GM23338 (cell line): ENCODE results near the gene ATRIP. TPM values are rescaled to one million over a fixed set of nuclear protein-coding genes. Genes with fewer than 3 reads are reported as not detected.

Source experiments
- ATAC-seq: fragments of 200-7000 bp; cut with Tn5 transposase; 3 replicates; pipeline ENCODE4 v1.9.1; 2020
- DNase-seq: peaks from one replicate; pipeline ENCODE4 v3.0.0-alpha.2; 2015; ENCODE audit warnings: low spot score
- H2AFZ ChIP-seq: fragments of 200-600 bp; sonication (generic); 2 replicates; pipeline ENCODE4 v1.8.0; 2016; ENCODE audit warnings: antibody characterized with exemption, mild to moderate bottlenecking, moderate library complexity
- H3F3A ChIP-seq: fragments of 200-600 bp; sonication (generic); replicated peaks from 2 replicates; pipeline ENCODE4 v1.8.0; 2017; ENCODE audit warnings: antibody characterized with exemption, mixed run types, low read depth
- H3K27ac ChIP-seq: fragments of 200-600 bp; sonication (generic); 2 replicates; pipeline ENCODE4 v1.6.1; 2016; ENCODE audit warnings: low read depth
- H3K27me3 ChIP-seq: fragments of 200-600 bp; sonication (generic); 2 replicates; pipeline ENCODE4 v1.8.0; 2016; ENCODE audit warnings: mild to moderate bottlenecking, mixed run types, moderate library complexity; ENCODE audit not compliant: insufficient read depth
- H3K36me3 ChIP-seq: fragments of 200-600 bp; sonication (generic); 2 replicates; pipeline ENCODE4 v1.8.0; 2016; ENCODE audit warnings: mild to moderate bottlenecking; ENCODE audit not compliant: insufficient read depth
- H3K4me1 ChIP-seq: fragments of 200-600 bp; sonication (generic); 2 replicates; pipeline ENCODE4 v1.8.0; 2016; ENCODE audit warnings: mild to moderate bottlenecking, moderate library complexity; ENCODE audit not compliant: insufficient read depth
- H3K4me2 ChIP-seq: fragments of 200-600 bp; sonication (generic); 2 replicates; pipeline ENCODE4 v1.7.1; 2017; ENCODE audit warnings: mixed run types
- H3K4me3 ChIP-seq: fragments of 200-600 bp; sonication (generic); 2 replicates; pipeline ENCODE4 v1.6.1; 2016; ENCODE audit warnings: mixed run types
- H3K79me2 ChIP-seq: fragments of 200-600 bp; sonication (generic); replicated peaks from 2 replicates; pipeline ENCODE4 v1.8.0; 2017; ENCODE audit warnings: mild to moderate bottlenecking; ENCODE audit not compliant: insufficient read depth
- H3K9me2 ChIP-seq: fragments of 200-600 bp; sonication (generic); 2 replicates; pipeline ENCODE4 v1.8.0; 2017; ENCODE audit not compliant: insufficient read depth
- H4K20me1 ChIP-seq: fragments of 200-600 bp; sonication (generic); replicated peaks from 2 replicates; pipeline ENCODE4 v1.8.0; 2017; ENCODE audit warnings: mild to moderate bottlenecking; ENCODE audit not compliant: insufficient read depth
- H3K27ac Mint-ChIP-seq: 2 replicates; pipeline ENCODE4 v1.8.0; 2020; ENCODE audit warnings: inconsistent platforms, mild to moderate bottlenecking, moderate library complexity, mixed read lengths
- H3K27me3 Mint-ChIP-seq: 3 replicates; pipeline ENCODE4 v1.8.0; 2022; ENCODE audit warnings: low read depth, mild to moderate bottlenecking, moderate library complexity, mixed read lengths, inconsistent platforms; ENCODE audit not compliant: insufficient read depth, poor library complexity
- H3K36me3 Mint-ChIP-seq: 3 replicates; pipeline ENCODE4 v1.8.0; 2021; ENCODE audit warnings: low read depth, mild to moderate bottlenecking, inconsistent platforms, moderate library complexity, mixed read lengths
- H3K4me1 Mint-ChIP-seq: 3 replicates; pipeline ENCODE4 v1.8.0; 2020; ENCODE audit warnings: mild to moderate bottlenecking, inconsistent platforms, mixed read lengths
- H3K4me3 Mint-ChIP-seq: 3 replicates; pipeline ENCODE4 v1.8.0; 2021; ENCODE audit warnings: moderate library complexity, mild to moderate bottlenecking, inconsistent platforms, mixed read lengths
- H3K9me3 Mint-ChIP-seq: 3 replicates; pipeline ENCODE4 v1.8.0; 2020; ENCODE audit warnings: moderate library complexity, mild to moderate bottlenecking, inconsistent platforms, mixed read lengths
- CREB1 ChIP-seq: fragments of 250-450 bp; sonication (Bioruptor Pico); IDR thresholded peaks from 2 replicates; pipeline ENCODE4 v1.5.0; 2020; ENCODE audit warnings: low read depth, mild to moderate bottlenecking, moderate library complexity
- EZH2phosphoT487 ChIP-seq: fragments of 200-600 bp; sonication (generic); IDR thresholded peaks from one replicate; pipeline ENCODE4 v1.8.1; 2018; ENCODE audit warnings: antibody characterized with exemption; ENCODE audit not compliant: unreplicated experiment
- NANOG ChIP-seq: IDR thresholded peaks from 2 replicates; pipeline ENCODE4 v1.6.1; 2016; ENCODE audit warnings: antibody characterized with exemption, borderline replicate concordance
- POLR2AphosphoS5 ChIP-seq: IDR thresholded peaks from 2 replicates; pipeline ENCODE4 v1.6.1; 2016; ENCODE audit warnings: antibody characterized with exemption, low read depth
- STAT1 ChIP-seq: IDR thresholded peaks from one replicate; pipeline ENCODE4 v1.6.1; 2016; ENCODE audit warnings: antibody characterized with exemption; ENCODE audit not compliant: unreplicated experiment
- ZNF114 ChIP-seq: fragments of 250-450 bp; sonication (Bioruptor Pico); IDR thresholded peaks from 2 replicates; pipeline ENCODE4 v1.5.0; 2020; ENCODE audit warnings: mild to moderate bottlenecking, moderate library complexity
- polyA plus RNA-seq: library from polyadenylated mRNA; unstranded; fragments of >200 nt; fragmentation: Nextera tagmentation; extraction: Ambion mirVana; gene quantifications from 2 replicates; pipeline ENCODE4 v1.2.1, GENCODE V29; 2016
- total RNA-seq: library from RNA; depleted of rRNA; stranded (reverse); fragments of >200 nt; shearing (Covaris generic); gene quantifications from 2 replicates; pipeline ENCODE4 v1.2.3, GENCODE V29; 2014
- TF ChIP-seq, protein P1 (sequence below): fragments of 250-450 bp; sonication (Bioruptor Pico); IDR thresholded peaks from 2 replicates; pipeline ENCODE4 v1.5.0; 2020; ENCODE audit warnings: mild to moderate bottlenecking, moderate library complexity
- TF ChIP-seq, protein P2 (sequence below), 2 experiments: fragments of 200-600 bp in 1 of 2; sonication (generic) in 1 of 2; conservative IDR thresholded peaks; 2 replicates each; pipeline versions ENCODE4 v1.5.1 to v1.6.1; 2016 to 2017; ENCODE audit warnings: antibody characterized with exemption in 2 of 2, low read depth in 2 of 2, mild to moderate bottlenecking in 2 of 2, moderate library complexity in 1 of 2
- TF ChIP-seq, protein P3 (sequence below): IDR thresholded peaks from one replicate; pipeline ENCODE4 v1.6.1; 2018; ENCODE audit warnings: antibody characterized with exemption; ENCODE audit not compliant: unreplicated experiment

The ATRIP gene
- total and polyA plus RNA-seq, 2 experiments from 2014 or later = 5.8 to 17.3 TPM

DNA sequence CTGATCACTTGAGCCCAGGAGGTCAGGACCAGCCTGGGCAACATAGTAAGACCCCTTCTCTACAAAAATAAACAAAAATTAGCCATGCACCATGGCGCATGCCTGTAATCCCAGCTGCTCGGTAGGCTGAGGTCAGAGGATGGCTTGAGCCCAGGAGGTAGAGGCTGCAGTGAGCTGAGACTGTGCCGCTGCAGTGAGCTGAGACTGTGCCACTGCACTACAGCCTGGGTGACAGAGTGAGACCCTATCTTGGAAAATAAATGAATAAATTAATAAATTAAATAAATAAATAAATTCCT is 46.6 kb downstream of the ATRIP start (continued):
- TF ChIP-seq, protein P1, sequence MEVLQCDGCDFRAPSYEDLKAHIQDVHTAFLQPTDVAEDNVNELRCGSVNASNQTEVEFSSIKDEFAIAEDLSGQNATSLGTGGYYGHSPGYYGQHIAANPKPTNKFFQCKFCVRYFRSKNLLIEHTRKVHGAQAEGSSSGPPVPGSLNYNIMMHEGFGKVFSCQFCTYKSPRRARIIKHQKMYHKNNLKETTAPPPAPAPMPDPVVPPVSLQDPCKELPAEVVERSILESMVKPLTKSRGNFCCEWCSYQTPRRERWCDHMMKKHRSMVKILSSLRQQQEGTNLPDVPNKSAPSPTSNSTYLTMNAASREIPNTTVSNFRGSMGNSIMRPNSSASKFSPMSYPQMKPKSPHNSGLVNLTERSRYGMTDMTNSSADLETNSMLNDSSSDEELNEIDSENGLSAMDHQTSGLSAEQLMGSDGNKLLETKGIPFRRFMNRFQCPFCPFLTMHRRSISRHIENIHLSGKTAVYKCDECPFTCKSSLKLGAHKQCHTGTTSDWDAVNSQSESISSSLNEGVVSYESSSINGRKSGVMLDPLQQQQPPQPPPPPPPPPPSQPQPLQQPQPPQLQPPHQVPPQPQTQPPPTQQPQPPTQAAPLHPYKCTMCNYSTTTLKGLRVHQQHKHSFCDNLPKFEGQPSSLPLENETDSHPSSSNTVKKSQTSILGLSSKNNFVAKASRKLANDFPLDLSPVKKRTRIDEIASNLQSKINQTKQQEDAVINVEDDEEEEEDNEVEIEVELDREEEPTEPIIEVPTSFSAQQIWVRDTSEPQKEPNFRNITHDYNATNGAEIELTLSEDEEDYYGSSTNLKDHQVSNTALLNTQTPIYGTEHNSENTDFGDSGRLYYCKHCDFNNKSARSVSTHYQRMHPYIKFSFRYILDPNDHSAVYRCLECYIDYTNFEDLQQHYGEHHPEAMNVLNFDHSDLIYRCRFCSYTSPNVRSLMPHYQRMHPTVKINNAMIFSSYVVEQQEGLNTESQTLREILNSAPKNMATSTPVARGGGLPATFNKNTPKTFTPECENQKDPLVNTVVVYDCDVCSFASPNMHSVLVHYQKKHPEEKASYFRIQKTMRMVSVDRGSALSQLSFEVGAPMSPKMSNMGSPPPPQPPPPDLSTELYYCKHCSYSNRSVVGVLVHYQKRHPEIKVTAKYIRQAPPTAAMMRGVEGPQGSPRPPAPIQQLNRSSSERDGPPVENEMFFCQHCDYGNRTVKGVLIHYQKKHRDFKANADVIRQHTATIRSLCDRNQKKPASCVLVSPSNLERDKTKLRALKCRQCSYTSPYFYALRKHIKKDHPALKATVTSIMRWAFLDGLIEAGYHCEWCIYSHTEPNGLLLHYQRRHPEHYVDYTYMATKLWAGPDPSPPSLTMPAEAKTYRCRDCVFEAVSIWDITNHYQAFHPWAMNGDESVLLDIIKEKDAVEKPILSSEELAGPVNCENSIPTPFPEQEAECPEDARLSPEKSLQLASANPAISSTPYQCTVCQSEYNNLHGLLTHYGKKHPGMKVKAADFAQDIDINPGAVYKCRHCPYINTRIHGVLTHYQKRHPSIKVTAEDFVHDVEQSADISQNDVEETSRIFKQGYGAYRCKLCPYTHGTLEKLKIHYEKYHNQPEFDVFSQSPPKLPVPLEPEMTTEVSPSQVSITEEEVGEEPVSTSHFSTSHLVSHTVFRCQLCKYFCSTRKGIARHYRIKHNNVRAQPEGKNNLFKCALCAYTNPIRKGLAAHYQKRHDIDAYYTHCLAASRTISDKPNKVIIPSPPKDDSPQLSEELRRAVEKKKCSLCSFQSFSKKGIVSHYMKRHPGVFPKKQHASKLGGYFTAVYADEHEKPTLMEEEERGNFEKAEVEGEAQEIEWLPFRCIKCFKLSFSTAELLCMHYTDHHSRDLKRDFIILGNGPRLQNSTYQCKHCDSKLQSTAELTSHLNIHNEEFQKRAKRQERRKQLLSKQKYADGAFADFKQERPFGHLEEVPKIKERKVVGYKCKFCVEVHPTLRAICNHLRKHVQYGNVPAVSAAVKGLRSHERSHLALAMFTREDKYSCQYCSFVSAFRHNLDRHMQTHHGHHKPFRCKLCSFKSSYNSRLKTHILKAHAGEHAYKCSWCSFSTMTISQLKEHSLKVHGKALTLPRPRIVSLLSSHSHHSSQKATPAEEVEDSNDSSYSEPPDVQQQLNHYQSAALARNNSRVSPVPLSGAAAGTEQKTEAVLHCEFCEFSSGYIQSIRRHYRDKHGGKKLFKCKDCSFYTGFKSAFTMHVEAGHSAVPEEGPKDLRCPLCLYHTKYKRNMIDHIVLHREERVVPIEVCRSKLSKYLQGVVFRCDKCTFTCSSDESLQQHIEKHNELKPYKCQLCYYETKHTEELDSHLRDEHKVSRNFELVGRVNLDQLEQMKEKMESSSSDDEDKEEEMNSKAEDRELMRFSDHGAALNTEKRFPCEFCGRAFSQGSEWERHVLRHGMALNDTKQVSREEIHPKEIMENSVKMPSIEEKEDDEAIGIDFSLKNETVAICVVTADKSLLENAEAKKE (CRISPR knock-in tag) = no peak

DNA sequence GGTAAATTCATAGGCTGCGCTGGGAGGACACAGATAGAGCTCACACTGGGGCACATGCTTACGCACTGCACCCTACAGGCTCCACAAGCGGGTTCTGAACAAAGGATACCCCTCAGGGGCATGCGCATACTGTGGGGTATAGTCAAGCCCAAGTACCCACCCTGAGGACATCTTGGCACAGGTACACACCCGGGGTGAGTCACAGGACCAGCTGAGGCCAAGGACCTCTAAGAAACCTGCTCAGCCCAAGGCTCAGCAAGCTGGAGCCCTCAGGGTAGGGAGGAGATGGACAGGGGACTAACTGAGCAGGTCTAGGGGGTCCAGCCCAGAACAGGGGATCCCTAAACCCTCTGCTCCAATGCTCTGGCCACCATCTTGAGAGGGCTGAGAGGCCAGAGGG is 54.1 kb downstream of the ATRIP start:
- H3K4me1 ChIP-seq = peaks cover 18% of the 10 kb centered on the region
- ATAC-seq = no peak
- no peak for TF ChIP-seq CREB1 (CRISPR knock-in tag)
- TF ChIP-seq, protein P2, sequence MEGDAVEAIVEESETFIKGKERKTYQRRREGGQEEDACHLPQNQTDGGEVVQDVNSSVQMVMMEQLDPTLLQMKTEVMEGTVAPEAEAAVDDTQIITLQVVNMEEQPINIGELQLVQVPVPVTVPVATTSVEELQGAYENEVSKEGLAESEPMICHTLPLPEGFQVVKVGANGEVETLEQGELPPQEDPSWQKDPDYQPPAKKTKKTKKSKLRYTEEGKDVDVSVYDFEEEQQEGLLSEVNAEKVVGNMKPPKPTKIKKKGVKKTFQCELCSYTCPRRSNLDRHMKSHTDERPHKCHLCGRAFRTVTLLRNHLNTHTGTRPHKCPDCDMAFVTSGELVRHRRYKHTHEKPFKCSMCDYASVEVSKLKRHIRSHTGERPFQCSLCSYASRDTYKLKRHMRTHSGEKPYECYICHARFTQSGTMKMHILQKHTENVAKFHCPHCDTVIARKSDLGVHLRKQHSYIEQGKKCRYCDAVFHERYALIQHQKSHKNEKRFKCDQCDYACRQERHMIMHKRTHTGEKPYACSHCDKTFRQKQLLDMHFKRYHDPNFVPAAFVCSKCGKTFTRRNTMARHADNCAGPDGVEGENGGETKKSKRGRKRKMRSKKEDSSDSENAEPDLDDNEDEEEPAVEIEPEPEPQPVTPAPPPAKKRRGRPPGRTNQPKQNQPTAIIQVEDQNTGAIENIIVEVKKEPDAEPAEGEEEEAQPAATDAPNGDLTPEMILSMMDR (conservative IDR thresholded peaks at IDR 0.05; ENCODE audit: low read depth in 2 of 2) = no peak
- TF ChIP-seq POLR2AphosphoS5 = no peak
- no peak for TF ChIP-seq ZNF114
- TF ChIP-seq, protein P3, sequence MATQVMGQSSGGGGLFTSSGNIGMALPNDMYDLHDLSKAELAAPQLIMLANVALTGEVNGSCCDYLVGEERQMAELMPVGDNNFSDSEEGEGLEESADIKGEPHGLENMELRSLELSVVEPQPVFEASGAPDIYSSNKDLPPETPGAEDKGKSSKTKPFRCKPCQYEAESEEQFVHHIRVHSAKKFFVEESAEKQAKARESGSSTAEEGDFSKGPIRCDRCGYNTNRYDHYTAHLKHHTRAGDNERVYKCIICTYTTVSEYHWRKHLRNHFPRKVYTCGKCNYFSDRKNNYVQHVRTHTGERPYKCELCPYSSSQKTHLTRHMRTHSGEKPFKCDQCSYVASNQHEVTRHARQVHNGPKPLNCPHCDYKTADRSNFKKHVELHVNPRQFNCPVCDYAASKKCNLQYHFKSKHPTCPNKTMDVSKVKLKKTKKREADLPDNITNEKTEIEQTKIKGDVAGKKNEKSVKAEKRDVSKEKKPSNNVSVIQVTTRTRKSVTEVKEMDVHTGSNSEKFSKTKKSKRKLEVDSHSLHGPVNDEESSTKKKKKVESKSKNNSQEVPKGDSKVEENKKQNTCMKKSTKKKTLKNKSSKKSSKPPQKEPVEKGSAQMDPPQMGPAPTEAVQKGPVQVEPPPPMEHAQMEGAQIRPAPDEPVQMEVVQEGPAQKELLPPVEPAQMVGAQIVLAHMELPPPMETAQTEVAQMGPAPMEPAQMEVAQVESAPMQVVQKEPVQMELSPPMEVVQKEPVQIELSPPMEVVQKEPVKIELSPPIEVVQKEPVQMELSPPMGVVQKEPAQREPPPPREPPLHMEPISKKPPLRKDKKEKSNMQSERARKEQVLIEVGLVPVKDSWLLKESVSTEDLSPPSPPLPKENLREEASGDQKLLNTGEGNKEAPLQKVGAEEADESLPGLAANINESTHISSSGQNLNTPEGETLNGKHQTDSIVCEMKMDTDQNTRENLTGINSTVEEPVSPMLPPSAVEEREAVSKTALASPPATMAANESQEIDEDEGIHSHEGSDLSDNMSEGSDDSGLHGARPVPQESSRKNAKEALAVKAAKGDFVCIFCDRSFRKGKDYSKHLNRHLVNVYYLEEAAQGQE = no peak
- no peak for TF ChIP-seq NANOG
- TF ChIP-seq EZH2phosphoT487 = no peak
- TF ChIP-seq STAT1 = no peak

More for the DNA sequence above, 54.1 kb downstream of the ATRIP start:
- no peaks in the 10 kb centered on the region for H4K20me1 ChIP-seq
- Mint-ChIP-seq H3K36me3 (peaks cover 28% of the 10 kb centered on the region), H3K4me1 (peaks cover 20% of the 10 kb centered on the region), H3K9me3 (peaks cover 7% of the 10 kb centered on the region; the same call in 2 of the 3 replicates), H3K27ac (no peak overlapping the region; the same call in 1 of the 2 replicates), H3K4me3 (no peak overlapping the region), H3K27me3 (peaks cover 14% of the 10 kb centered on the region)
- H2AFZ ChIP-seq = no peak overlapping the region
- H3K9me2 ChIP-seq = no peaks in the 10 kb centered on the region
- no peak for DNase-seq
- no peak overlapping the region for H3K4me3 ChIP-seq
- no peaks in the 10 kb centered on the region for H3K27me3 ChIP-seq
- no peak overlapping the region for H3K4me2 ChIP-seq
- peaks cover 5% of the 10 kb centered on the region; the same call in 1 of the 2 replicates for H3K79me2 ChIP-seq
- peaks cover 7% of the 10 kb centered on the region; the same call in 1 of the 2 replicates for H3K36me3 ChIP-seq
- H3K27ac ChIP-seq = no peak overlapping the region
- no peaks in the 10 kb centered on the region for H3F3A ChIP-seq
